K562 (cell line): Measurements from ENCODE around the gene PDCD7. TPM values are rescaled to one million over a fixed set of nuclear protein-coding genes. Genes with fewer than 3 reads are reported as not detected.
A peak's percentile ranks its signal among the peaks of the same experiment; 100 is the strongest.

ENCODE experiments used
- CTBP1 ChIP-seq: fragments of 450-650 bp; IDR thresholded peaks from 2 replicates; pipeline ENCODE4 v1.6.1; 2016; ENCODE audit warnings: borderline replicate concordance
- ELF2 ChIP-seq: fragments of 250-450 bp; sonication (Bioruptor Pico); IDR thresholded peaks from 2 replicates; pipeline ENCODE4 v1.5.0; 2021; ENCODE audit warnings: mild to moderate bottlenecking
- ELF4 ChIP-seq: fragments of 450-650 bp; formaldehyde crosslinking; IDR thresholded peaks from 2 replicates; pipeline ENCODE4 v1.4.0; 2022; ENCODE audit warnings: missing genetic modification characterization
- FOXA3 ChIP-seq, 2 experiments: fragments of 450-650 bp in 1 of 2; sonication (generic) in 1 of 2; formaldehyde crosslinking; IDR thresholded peaks in 1 of 2; conservative IDR thresholded peaks in 1 of 2; 2 replicates each; pipeline versions ENCODE4 v1.4.0 to v1.8.0; 2020 to 2022; ENCODE audit warnings: mild to moderate bottlenecking in 2 of 2, missing genetic modification reagents in 1 of 2
- FOXM1 ChIP-seq, 2 experiments: fragments of 450-650 bp in 1 of 2; sonication (generic) in 1 of 2; formaldehyde crosslinking in 1 of 2; IDR thresholded peaks; 2 replicates each; pipeline versions ENCODE4 v1.6.1 to v1.9.0; 2017 to 2022; ENCODE audit warnings: low read depth in 2 of 2, mild to moderate bottlenecking in 2 of 2, missing genetic modification reagents in 1 of 2, moderate library complexity in 1 of 2
- HCFC1 ChIP-seq: IDR thresholded peaks from 2 replicates; pipeline ENCODE4 v1.6.1; 2012; ENCODE audit warnings: low read depth, low read length, improper control_type of control experiment
- HNRNPK ChIP-seq: fragments of 200-400 bp; formaldehyde crosslinking; IDR thresholded peaks from one replicate; pipeline ENCODE4 v1.6.1; 2018; ENCODE audit warnings: mild to moderate bottlenecking, low read depth, low read length; ENCODE audit not compliant: poor library complexity, severe bottlenecking
- MCM2 ChIP-seq: fragments of 450-650 bp; IDR thresholded peaks from 2 replicates; pipeline ENCODE4 v1.6.1; 2017; ENCODE audit warnings: low read depth, mild to moderate bottlenecking
- MEF2D ChIP-seq: conservative IDR thresholded peaks from 2 replicates; pipeline ENCODE4 v1.6.1; 2016; ENCODE audit warnings: low read depth, missing genetic modification characterization, missing compliant biosample characterization
- MNT ChIP-seq, 2 experiments: fragments of 450-650 bp; conservative IDR thresholded peaks; 2 replicates each; pipeline ENCODE4 v1.6.1; 2017; ENCODE audit warnings: mild to moderate bottlenecking in 2 of 2, moderate library complexity in 2 of 2
- NCOA1 ChIP-seq: fragments of 450-650 bp; IDR thresholded peaks from 2 replicates; pipeline ENCODE4 v1.6.1; 2016; ENCODE audit warnings: low read depth
- NCOA2 ChIP-seq, 2 experiments: fragments of 450-650 bp; IDR thresholded peaks; 2 replicates each; pipeline ENCODE4 v1.6.1; 2018; ENCODE audit warnings: mild to moderate bottlenecking in 2 of 2, moderate library complexity in 1 of 2; ENCODE audit not compliant: partially characterized antibody in 2 of 2
- PHB ChIP-seq: fragments of 250-450 bp; sonication (Bioruptor Pico); IDR thresholded peaks from 2 replicates; pipeline ENCODE4 v1.5.0; 2021
- PHF8 ChIP-seq: fragments of 200-600 bp; sonication (generic); IDR thresholded peaks from 2 replicates; pipeline ENCODE4 v1.6.1; 2012; ENCODE audit warnings: mixed run types, mild to moderate bottlenecking, inconsistent platforms, low read length, moderate library complexity, borderline replicate concordance
- RBM25 ChIP-seq: fragments of 200-400 bp; formaldehyde crosslinking; IDR thresholded peaks from 2 replicates; pipeline ENCODE4 v1.6.1; 2018; ENCODE audit warnings: low read length, low read depth, moderate library complexity; ENCODE audit not compliant: severe bottlenecking
- SMC3 ChIP-seq: conservative IDR thresholded peaks from 2 replicates; pipeline ENCODE4 v1.6.1; 2011; ENCODE audit warnings: low read depth, low read length, improper control_type of control experiment; ENCODE audit not compliant: insufficient read depth
- TEAD1 ChIP-seq, 2 experiments: fragments of 450-650 bp in 1 of 2; sonication (generic) in 1 of 2; formaldehyde crosslinking; IDR thresholded peaks; 2 replicates each; pipeline versions ENCODE4 v1.4.0 to v1.8.0; 2020 to 2022; ENCODE audit warnings: mild to moderate bottlenecking in 2 of 2, missing genetic modification reagents in 1 of 2
- ZC3H4 ChIP-seq: sonication (generic); formaldehyde crosslinking; IDR thresholded peaks from 2 replicates; pipeline ENCODE4 v1.9.0; 2021; ENCODE audit warnings: missing genetic modification reagents, borderline replicate concordance
- ZKSCAN3 ChIP-seq: fragments of 250-450 bp; sonication (Bioruptor Pico); IDR thresholded peaks from 2 replicates; pipeline ENCODE4 v1.4.0; 2020
- ZNF197 ChIP-seq: fragments of 200-800 bp; sonication (Bioruptor generic); IDR thresholded peaks from 2 replicates; pipeline ENCODE4 v1.6.1; 2016; ENCODE audit warnings: low read depth, missing genetic modification characterization, missing compliant biosample characterization
- ZNF24 ChIP-seq: fragments of 450-650 bp; IDR thresholded peaks from 2 replicates; pipeline ENCODE4 v1.6.1; 2016
- ZNF354B ChIP-seq: fragments of 250-450 bp; sonication (Bioruptor Pico); IDR thresholded peaks from 2 replicates; pipeline ENCODE4 v1.4.0; 2020
- ZNF395 ChIP-seq: fragments of 200-800 bp; sonication (Bioruptor generic); IDR thresholded peaks from 2 replicates; pipeline ENCODE4 v1.6.1; 2017; ENCODE audit warnings: missing genetic modification characterization, missing compliant biosample characterization
- ZZZ3 ChIP-seq: fragments of 450-650 bp; IDR thresholded peaks from 2 replicates; pipeline ENCODE4 v1.6.1; 2016; ENCODE audit warnings: antibody characterized with exemption, mild to moderate bottlenecking, moderate library complexity
- polyA plus RNA-seq, 8 experiments: library from polyadenylated mRNA; depleted of rRNA in 4 of 8; stranded (reverse) in 5 of 8; unstranded in 3 of 8; fragments of >200 nt; fragmentation: Nextera tagmentation in 2 of 8; fragmentation: Illumina TruSeq in 1 of 8; extraction: Ambion mirVana in 2 of 8; extraction: Trizol in 1 of 8; gene quantifications; 2 replicates each; pipeline versions ENCODE4 v1.2.1 to v1.2.3, GENCODE V29; 2011 to 2014; ENCODE audit warnings: inconsistent platforms in 1 of 8, missing spikeins in 1 of 8
- total RNA-seq, 7 experiments: library from RNA; depleted of rRNA in 6 of 7; stranded (reverse); fragments of >200 nt in 6 of 7; fragmentation: Illumina TruSeq in 2 of 7; extraction: Trizol in 2 of 7; gene quantifications; 2 replicates each; pipeline versions ENCODE4 v1.2.1 to v1.2.3, GENCODE V29; 2011 to 2021; ENCODE audit warnings: low replicate concordance in 1 of 7
- TF ChIP-seq, protein P1 (sequence below): IDR thresholded peaks from 2 replicates; pipeline ENCODE4 v1.6.1; 2014; ENCODE audit warnings: antibody characterized with exemption

Gene PDCD7
- total and polyA plus RNA-seq, 9 of the 15 experiments (the other 6 are each of a cell fraction or from before 2014, with no cell fraction given) = 11.8 to 30.2 (median 18.8) TPM

- TF ChIP-seq, protein P1, sequence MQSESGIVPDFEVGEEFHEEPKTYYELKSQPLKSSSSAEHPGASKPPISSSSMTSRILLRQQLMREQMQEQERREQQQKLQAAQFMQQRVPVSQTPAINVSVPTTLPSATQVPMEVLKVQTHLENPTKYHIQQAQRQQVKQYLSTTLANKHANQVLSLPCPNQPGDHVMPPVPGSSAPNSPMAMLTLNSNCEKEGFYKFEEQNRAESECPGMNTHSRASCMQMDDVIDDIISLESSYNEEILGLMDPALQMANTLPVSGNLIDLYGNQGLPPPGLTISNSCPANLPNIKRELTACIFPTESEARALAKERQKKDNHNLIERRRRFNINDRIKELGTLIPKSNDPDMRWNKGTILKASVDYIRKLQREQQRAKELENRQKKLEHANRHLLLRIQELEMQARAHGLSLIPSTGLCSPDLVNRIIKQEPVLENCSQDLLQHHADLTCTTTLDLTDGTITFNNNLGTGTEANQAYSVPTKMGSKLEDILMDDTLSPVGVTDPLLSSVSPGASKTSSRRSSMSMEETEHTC = no peak
- TF ChIP-seq ZZZ3 (no peak), PHF8 (peak; percentile 71; the same call in 1 of the 2 replicates), PHB (CRISPR knock-in tag) (no peak), RBM25 (peak; percentile 85), ZKSCAN3 (CRISPR knock-in tag) (no peak), NCOA1 (0 out of 2 replicates have a peak, but pooled peaks have one; percentile 18), HNRNPK (no peak), ZNF354B (CRISPR knock-in tag) (no peak), SMC3 (no peak), ZNF197 (no peak), MNT (conservative IDR thresholded peaks at IDR 0.05) (peak; percentile 62 to 85), MEF2D (tag) (no peak), TEAD1 (CRISPR knock-in tag; IDR thresholded peaks at IDR 0.05) (no peak; a peak in 1 of 4 replicates), ELF4 (CRISPR knock-in tag) (0 out of 2 replicates have a peak, but pooled peaks have one; percentile 64), CTBP1 (peak; percentile 44; the same call in 1 of the 2 replicates), ELF2 (CRISPR knock-in tag) (peak; percentile 73), ZC3H4 (CRISPR knock-in tag) (no peak), FOXA3 (CRISPR knock-in tag; conservative IDR thresholded peaks at IDR 0.05 in 1 of 2, IDR thresholded peaks at IDR 0.05 in 1 of 2) (no peak), ZNF395 (CRISPR knock-in tag) (no peak), NCOA2 (IDR thresholded peaks at IDR 0.05; ENCODE audit: partially characterized antibody in 2 of 2) (no peak), ZNF24 (peak; percentile 84), MCM2 (no peak), HCFC1 (peak; percentile 82), FOXM1 (IDR thresholded peaks at IDR 0.05; ENCODE audit: low read depth) (no peak), FOXM1 (CRISPR knock-in tag; IDR thresholded peaks at IDR 0.05; ENCODE audit: low read depth) (no peak)
Measured at GRCh38 chr15:65133548-65134200, at the start of gene PDCD7 (continued).
